Measurements from ENCODE around the gene SPOCK2. TPM values are rescaled to one million over a fixed set of nuclear protein-coding genes. Genes with fewer than 3 reads are reported as not detected.

Gene SPOCK2
- total and polyA plus RNA-seq, 10 of the 15 experiments (the other 5 are each of a cell fraction or from before 2014, with no cell fraction given), result 0.02 to 1.5 (median 0.58) TPM

DNA sequence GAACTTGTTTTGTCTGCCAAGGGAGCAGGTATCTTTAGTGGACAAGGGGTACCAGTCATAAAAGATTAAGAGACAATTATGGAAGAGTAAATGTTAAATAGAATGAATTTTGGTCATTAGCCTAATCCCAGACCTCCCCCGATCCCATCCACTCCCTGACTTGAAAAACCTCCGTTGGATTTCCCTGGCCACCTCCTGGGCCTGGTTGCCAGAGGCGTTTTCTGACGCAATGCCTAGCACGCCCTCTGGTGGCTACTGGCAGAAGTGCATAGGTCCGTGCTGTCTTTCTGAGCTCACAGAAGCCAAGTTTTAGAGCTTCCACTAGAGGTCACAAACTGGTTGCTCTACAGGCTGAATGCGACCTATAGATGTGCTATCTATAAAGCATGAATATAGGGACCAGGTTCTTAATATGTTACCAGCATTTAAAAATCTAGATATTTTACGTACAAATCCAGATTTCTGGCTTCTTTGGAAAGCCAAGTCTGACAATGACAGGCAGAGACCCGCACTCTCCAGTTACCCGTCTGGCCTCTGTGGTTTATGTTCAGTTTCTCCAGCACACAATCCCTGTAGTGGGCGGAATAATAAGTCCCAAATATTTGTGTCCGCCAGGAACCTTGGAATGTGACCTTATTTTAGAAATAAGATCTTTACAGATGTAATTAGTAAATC, 39.8 kb downstream of the SPOCK2 start (continued):
- TF ChIP-seq SMARCA5 (IDR thresholded peaks at IDR 0.05) (peak; percentile 67; the same call in 1 of the 2 replicates), BHLHE40 (IDR thresholded peaks at IDR 0.05; ENCODE audit: borderline replicate concordance in 1 of 2, low read depth in 2 of 2, low read length in 1 of 2) (peak; percentile 22 to 62; a peak in 2 of 4 replicates), MEF2B (IDR thresholded peaks at IDR 0.05; ENCODE audit: partially characterized antibody, poor library complexity, severe bottlenecking) (no peak), GATAD2B (conservative IDR thresholded peaks at IDR 0.05; ENCODE audit: low read depth) (0 out of 2 replicates have a peak, but pooled peaks have one; percentile 23), CHD4 (IDR thresholded peaks at IDR 0.05) (no peak), RUNX3 (IDR thresholded peaks at IDR 0.05; ENCODE audit: low read length) (peak; percentile 43; the same call in 1 of the 2 replicates), MYB (IDR thresholded peaks at IDR 0.05; ENCODE audit: borderline replicate concordance, low read depth, low read length) (no peak), CHD1 (IDR thresholded peaks at IDR 0.05; ENCODE audit: low read depth, low read length) (no peak), CREB1 (IDR thresholded peaks at IDR 0.05; ENCODE audit: low read depth) (peak; percentile 58; the same call in 1 of the 2 replicates), NRF1 (conservative IDR thresholded peaks at IDR 0.05; ENCODE audit: low read depth, low read length) (no peak), MEF2A (IDR thresholded peaks at IDR 0.05; ENCODE audit: insufficient read depth, low read depth, low read length) (no peak), YY1 (IDR thresholded peaks at IDR 0.05; ENCODE audit: low read depth, low read length) (peak; percentile 78)
- TF ChIP-seq, protein P1, sequence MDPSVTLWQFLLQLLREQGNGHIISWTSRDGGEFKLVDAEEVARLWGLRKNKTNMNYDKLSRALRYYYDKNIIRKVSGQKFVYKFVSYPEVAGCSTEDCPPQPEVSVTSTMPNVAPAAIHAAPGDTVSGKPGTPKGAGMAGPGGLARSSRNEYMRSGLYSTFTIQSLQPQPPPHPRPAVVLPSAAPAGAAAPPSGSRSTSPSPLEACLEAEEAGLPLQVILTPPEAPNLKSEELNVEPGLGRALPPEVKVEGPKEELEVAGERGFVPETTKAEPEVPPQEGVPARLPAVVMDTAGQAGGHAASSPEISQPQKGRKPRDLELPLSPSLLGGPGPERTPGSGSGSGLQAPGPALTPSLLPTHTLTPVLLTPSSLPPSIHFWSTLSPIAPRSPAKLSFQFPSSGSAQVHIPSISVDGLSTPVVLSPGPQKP (IDR thresholded peaks at IDR 0.05; ENCODE audit: low read depth, low read length), result no peak
- TF ChIP-seq, protein P2, sequence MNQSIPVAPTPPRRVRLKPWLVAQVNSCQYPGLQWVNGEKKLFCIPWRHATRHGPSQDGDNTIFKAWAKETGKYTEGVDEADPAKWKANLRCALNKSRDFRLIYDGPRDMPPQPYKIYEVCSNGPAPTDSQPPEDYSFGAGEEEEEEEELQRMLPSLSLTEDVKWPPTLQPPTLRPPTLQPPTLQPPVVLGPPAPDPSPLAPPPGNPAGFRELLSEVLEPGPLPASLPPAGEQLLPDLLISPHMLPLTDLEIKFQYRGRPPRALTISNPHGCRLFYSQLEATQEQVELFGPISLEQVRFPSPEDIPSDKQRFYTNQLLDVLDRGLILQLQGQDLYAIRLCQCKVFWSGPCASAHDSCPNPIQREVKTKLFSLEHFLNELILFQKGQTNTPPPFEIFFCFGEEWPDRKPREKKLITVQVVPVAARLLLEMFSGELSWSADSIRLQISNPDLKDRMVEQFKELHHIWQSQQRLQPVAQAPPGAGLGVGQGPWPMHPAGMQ (IDR thresholded peaks at IDR 0.05; ENCODE audit: borderline replicate concordance), result no peak
- TF ChIP-seq, protein P3, sequence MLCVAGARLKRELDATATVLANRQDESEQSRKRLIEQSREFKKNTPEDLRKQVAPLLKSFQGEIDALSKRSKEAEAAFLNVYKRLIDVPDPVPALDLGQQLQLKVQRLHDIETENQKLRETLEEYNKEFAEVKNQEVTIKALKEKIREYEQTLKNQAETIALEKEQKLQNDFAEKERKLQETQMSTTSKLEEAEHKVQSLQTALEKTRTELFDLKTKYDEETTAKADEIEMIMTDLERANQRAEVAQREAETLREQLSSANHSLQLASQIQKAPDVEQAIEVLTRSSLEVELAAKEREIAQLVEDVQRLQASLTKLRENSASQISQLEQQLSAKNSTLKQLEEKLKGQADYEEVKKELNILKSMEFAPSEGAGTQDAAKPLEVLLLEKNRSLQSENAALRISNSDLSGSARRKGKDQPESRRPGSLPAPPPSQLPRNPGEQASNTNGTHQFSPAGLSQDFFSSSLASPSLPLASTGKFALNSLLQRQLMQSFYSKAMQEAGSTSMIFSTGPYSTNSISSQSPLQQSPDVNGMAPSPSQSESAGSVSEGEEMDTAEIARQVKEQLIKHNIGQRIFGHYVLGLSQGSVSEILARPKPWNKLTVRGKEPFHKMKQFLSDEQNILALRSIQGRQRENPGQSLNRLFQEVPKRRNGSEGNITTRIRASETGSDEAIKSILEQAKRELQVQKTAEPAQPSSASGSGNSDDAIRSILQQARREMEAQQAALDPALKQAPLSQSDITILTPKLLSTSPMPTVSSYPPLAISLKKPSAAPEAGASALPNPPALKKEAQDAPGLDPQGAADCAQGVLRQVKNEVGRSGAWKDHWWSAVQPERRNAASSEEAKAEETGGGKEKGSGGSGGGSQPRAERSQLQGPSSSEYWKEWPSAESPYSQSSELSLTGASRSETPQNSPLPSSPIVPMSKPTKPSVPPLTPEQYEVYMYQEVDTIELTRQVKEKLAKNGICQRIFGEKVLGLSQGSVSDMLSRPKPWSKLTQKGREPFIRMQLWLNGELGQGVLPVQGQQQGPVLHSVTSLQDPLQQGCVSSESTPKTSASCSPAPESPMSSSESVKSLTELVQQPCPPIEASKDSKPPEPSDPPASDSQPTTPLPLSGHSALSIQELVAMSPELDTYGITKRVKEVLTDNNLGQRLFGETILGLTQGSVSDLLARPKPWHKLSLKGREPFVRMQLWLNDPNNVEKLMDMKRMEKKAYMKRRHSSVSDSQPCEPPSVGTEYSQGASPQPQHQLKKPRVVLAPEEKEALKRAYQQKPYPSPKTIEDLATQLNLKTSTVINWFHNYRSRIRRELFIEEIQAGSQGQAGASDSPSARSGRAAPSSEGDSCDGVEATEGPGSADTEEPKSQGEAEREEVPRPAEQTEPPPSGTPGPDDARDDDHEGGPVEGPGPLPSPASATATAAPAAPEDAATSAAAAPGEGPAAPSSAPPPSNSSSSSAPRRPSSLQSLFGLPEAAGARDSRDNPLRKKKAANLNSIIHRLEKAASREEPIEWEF (IDR thresholded peaks at IDR 0.05; ENCODE audit: insufficient replicate concordance, low read depth, low read length), result no peak
- TF ChIP-seq, protein P4, sequence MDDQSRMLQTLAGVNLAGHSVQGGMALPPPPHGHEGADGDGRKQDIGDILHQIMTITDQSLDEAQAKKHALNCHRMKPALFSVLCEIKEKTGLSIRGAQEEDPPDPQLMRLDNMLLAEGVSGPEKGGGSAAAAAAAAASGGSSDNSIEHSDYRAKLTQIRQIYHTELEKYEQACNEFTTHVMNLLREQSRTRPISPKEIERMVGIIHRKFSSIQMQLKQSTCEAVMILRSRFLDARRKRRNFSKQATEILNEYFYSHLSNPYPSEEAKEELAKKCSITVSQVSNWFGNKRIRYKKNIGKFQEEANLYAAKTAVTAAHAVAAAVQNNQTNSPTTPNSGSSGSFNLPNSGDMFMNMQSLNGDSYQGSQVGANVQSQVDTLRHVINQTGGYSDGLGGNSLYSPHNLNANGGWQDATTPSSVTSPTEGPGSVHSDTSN (IDR thresholded peaks at IDR 0.05; ENCODE audit: insufficient replicate concordance, low read depth, low read length), result no peak
- TF ChIP-seq, protein P5, sequence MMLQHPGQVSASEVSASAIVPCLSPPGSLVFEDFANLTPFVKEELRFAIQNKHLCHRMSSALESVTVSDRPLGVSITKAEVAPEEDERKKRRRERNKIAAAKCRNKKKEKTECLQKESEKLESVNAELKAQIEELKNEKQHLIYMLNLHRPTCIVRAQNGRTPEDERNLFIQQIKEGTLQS (IDR thresholded peaks at IDR 0.05; ENCODE audit: borderline replicate concordance, extremely low read depth, low read depth, low read length), result no peak
- TF ChIP-seq, protein P6, sequence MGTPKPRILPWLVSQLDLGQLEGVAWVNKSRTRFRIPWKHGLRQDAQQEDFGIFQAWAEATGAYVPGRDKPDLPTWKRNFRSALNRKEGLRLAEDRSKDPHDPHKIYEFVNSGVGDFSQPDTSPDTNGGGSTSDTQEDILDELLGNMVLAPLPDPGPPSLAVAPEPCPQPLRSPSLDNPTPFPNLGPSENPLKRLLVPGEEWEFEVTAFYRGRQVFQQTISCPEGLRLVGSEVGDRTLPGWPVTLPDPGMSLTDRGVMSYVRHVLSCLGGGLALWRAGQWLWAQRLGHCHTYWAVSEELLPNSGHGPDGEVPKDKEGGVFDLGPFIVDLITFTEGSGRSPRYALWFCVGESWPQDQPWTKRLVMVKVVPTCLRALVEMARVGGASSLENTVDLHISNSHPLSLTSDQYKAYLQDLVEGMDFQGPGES (IDR thresholded peaks at IDR 0.05), result no peak

All from GM12878 (cell line).